DOHH2 (cell line): Measurements from ENCODE around the gene FSTL1.
A peak's percentile ranks its signal among the peaks of the same experiment; 100 is the strongest.

ENCODE experiments used
- H3F3A ChIP-seq: fragments of 200-600 bp; sonication (generic), shearing (Covaris generic); 2 replicates; pipeline ENCODE4 v1.6.0; 2016; ENCODE audit warnings: antibody characterized with exemption, mild to moderate bottlenecking; ENCODE audit not compliant: control insufficient read depth, insufficient read depth
- H3K27ac ChIP-seq: fragments of 200-600 bp; sonication (generic); 2 replicates; pipeline ENCODE4 v1.5.1; 2014; ENCODE audit warnings: low read depth, mild to moderate bottlenecking, low read length, moderate library complexity
- H3K27me3 ChIP-seq: fragments of 200-600 bp; sonication (generic); 2 replicates; pipeline ENCODE4 v1.6.1; 2014; ENCODE audit warnings: mild to moderate bottlenecking, low read length, mixed read lengths; ENCODE audit not compliant: control insufficient read depth
- H3K36me3 ChIP-seq: fragments of 200-600 bp; sonication (generic); 2 replicates; pipeline ENCODE4 v1.6.1; 2014; ENCODE audit warnings: mild to moderate bottlenecking, low read length, moderate library complexity, mixed read lengths; ENCODE audit not compliant: control insufficient read depth
- H3K4me1 ChIP-seq: fragments of 200-600 bp; sonication (generic); 2 replicates; pipeline ENCODE4 v1.6.1; 2014; ENCODE audit warnings: mild to moderate bottlenecking, low read length, mixed read lengths; ENCODE audit not compliant: control insufficient read depth
- H3K4me2 ChIP-seq: fragments of 200-600 bp; sonication (generic); 2 replicates; pipeline ENCODE4 v1.6.0; 2014; ENCODE audit warnings: mild to moderate bottlenecking, low read length, moderate library complexity
- H3K4me3 ChIP-seq: fragments of 200-600 bp; sonication (generic); 2 replicates; pipeline ENCODE4 v1.5.1; 2014; ENCODE audit warnings: mild to moderate bottlenecking, low read length, mixed read lengths
- H3K79me2 ChIP-seq: fragments of 200-600 bp; sonication (generic); 2 replicates; pipeline ENCODE4 v1.6.1; 2014; ENCODE audit warnings: mild to moderate bottlenecking, low read length, mixed read lengths; ENCODE audit not compliant: control insufficient read depth
- H3K9me2 ChIP-seq: fragments of 200-600 bp; sonication (generic); replicated peaks from 2 replicates; pipeline ENCODE4 v1.6.1; 2014; ENCODE audit warnings: mild to moderate bottlenecking, low read length, mixed read lengths; ENCODE audit not compliant: control insufficient read depth
- H3K9me3 ChIP-seq: fragments of 200-600 bp; sonication (generic); 2 replicates; pipeline ENCODE4 v1.6.1; 2014; ENCODE audit warnings: antibody characterized with exemption, low read length, mixed read lengths; ENCODE audit not compliant: control insufficient read depth, insufficient read depth
- H4K20me1 ChIP-seq: fragments of 200-600 bp; sonication (generic); 2 replicates; pipeline ENCODE4 v1.6.0; 2014; ENCODE audit warnings: low read depth, mild to moderate bottlenecking, antibody characterized with exemption, low read length, moderate library complexity; ENCODE audit not compliant: control insufficient read depth, insufficient read depth
- CTCF ChIP-seq: fragments of 200-600 bp; sonication (generic); IDR thresholded peaks from one replicate; pipeline ENCODE4 v1.5.1; 2014; ENCODE audit warnings: antibody characterized with exemption, mild to moderate bottlenecking, low read depth, low read length; ENCODE audit not compliant: poor library complexity, severe bottlenecking
- EZH2phosphoT487 ChIP-seq: fragments of 200-600 bp; sonication (generic); IDR thresholded peaks from 2 replicates; pipeline ENCODE4 v1.6.1; 2017; ENCODE audit warnings: borderline replicate concordance, mild to moderate bottlenecking, antibody characterized with exemption, low read length, moderate library complexity, mixed read lengths

The FSTL1 gene

DNA sequence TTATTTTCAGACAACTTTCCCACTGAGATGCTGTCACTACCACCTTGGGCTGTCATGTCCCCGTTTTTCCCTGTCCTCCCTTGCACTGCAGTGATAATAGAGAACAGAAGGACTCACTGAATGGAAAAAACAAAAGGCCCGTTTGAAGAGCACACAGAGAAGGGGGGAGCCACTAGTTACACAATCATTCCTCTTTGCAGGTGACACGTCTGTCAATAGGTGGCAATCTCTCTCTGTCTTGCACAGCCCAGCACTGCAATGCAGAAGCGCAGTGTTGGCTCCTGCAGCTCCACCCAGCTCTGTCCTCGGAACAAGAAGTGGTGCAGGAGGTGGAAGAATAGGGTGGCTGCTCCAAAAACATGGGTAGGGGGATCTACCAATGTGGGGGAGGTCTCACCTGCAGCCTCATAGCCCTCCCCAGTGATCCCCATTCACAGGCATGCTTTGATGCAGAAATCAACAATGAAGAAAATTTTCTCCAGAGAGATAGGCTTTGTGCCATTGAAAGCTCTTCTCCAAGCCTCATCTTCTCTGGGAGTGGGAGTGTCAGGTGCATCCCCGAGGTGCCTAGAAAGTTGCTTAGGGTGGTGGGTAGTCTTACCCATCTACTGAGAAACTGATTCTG is 31.8 kb downstream of the FSTL1 start:
- H3K36me3 ChIP-seq = no peaks in the 10 kb centered on the region
- H3F3A ChIP-seq = no peaks in the 10 kb centered on the region
- no peaks in the 10 kb centered on the region for H3K9me2 ChIP-seq
- H3K27ac ChIP-seq = no peak overlapping the region
- H3K79me2 ChIP-seq = no peaks in the 10 kb centered on the region
- H3K4me1 ChIP-seq = peaks cover 11% of the 10 kb centered on the region
- H4K20me1 ChIP-seq = no peaks in the 10 kb centered on the region
- no peak overlapping the region; the same call in 1 of the 2 replicates for H3K4me2 ChIP-seq
- no peaks in the 10 kb centered on the region for H3K9me3 ChIP-seq
- no peak overlapping the region for H3K4me3 ChIP-seq
- H3K27me3 ChIP-seq = no peaks in the 10 kb centered on the region
- TF ChIP-seq CTCF = peak; percentile 72
- TF ChIP-seq EZH2phosphoT487 = no peak

GRCh38 chr3:120418446-120418845 is 32.3 kb downstream of the FSTL1 start:
- no peak overlapping the region; the same call in 1 of the 2 replicates for H3K4me2 ChIP-seq
- H3K79me2 ChIP-seq = no peaks in the 10 kb centered on the region
- TF ChIP-seq CTCF (no peak), EZH2phosphoT487 (no peak)

GRCh38 chr3:120417272-120417911 is 33.4 kb downstream of the FSTL1 start:
- no peaks in the 10 kb centered on the region for H3K79me2 ChIP-seq
- TF ChIP-seq EZH2phosphoT487 = no peak
- TF ChIP-seq CTCF = peak; percentile 88

More at GRCh38 chr3:120418446-120418845, 32.3 kb downstream of the FSTL1 start:
- H3K27me3 ChIP-seq = no peaks in the 10 kb centered on the region
- peaks cover 11% of the 10 kb centered on the region for H3K4me1 ChIP-seq
- H3K9me3 ChIP-seq = no peaks in the 10 kb centered on the region
- H4K20me1 ChIP-seq = no peaks in the 10 kb centered on the region
- no peaks in the 10 kb centered on the region for H3K36me3 ChIP-seq
- H3K27ac ChIP-seq = no peak overlapping the region
- no peaks in the 10 kb centered on the region for H3K9me2 ChIP-seq
- no peak overlapping the region for H3K4me3 ChIP-seq
- H3F3A ChIP-seq = no peaks in the 10 kb centered on the region

More at GRCh38 chr3:120417272-120417911, 33.4 kb downstream of the FSTL1 start:
- H3K9me2 ChIP-seq = no peaks in the 10 kb centered on the region
- no peaks in the 10 kb centered on the region for H3K36me3 ChIP-seq
- no peak overlapping the region for H3K27ac ChIP-seq
- H4K20me1 ChIP-seq = no peaks in the 10 kb centered on the region
- H3K4me2 ChIP-seq = peak overlapping the region; percentile 74
- peaks cover 11% of the 10 kb centered on the region for H3K4me1 ChIP-seq
- H3K27me3 ChIP-seq = no peaks in the 10 kb centered on the region
- no peaks in the 10 kb centered on the region for H3K9me3 ChIP-seq
- no peaks in the 10 kb centered on the region for H3F3A ChIP-seq
- peak overlapping the region; percentile 71 for H3K4me3 ChIP-seq
